Lower lobe of right lung (tissue), 2 donors: ENCODE data around the gene ADPRS. TPM values are rescaled to one million over a fixed set of nuclear protein-coding genes. Genes with fewer than 3 reads are reported as not detected.

Experiments
- ATAC-seq, 2 donors: fragments of 200-7000 bp; cut with Tn5 transposase; one replicate each; pipeline ENCODE4 v1.9.1; 2020 to 2022; ENCODE audit warnings: mild to moderate bottlenecking in 2 of 2, moderate library complexity in 2 of 2
- DNase-seq: peaks from one replicate; pipeline ENCODE4 v3.0.0-alpha.2; 2020
- H3K27ac ChIP-seq: fragments of 200-600 bp; one replicate; pipeline ENCODE4 v1.8.0; 2022
- H3K27me3 ChIP-seq: fragments of 200-600 bp; one replicate; pipeline ENCODE4 v1.8.0; 2022; ENCODE audit warnings: low read depth
- H3K36me3 ChIP-seq: fragments of 200-600 bp; one replicate; pipeline ENCODE4 v1.8.0; 2022; ENCODE audit warnings: mild to moderate bottlenecking
- H3K4me1 ChIP-seq: fragments of 200-600 bp; one replicate; pipeline ENCODE4 v1.8.0; 2022
- H3K4me3 ChIP-seq: fragments of 200-600 bp; one replicate; pipeline ENCODE4 v1.8.0; 2022; ENCODE audit warnings: mild to moderate bottlenecking
- H3K9me3 ChIP-seq: fragments of 200-600 bp; one replicate; pipeline ENCODE4 v1.8.0; 2022
- CTCF ChIP-seq: fragments of 200-600 bp; IDR thresholded peaks from one replicate; pipeline ENCODE4 v1.8.0; 2022; ENCODE audit warnings: antibody characterized with exemption, mild to moderate bottlenecking
- intact Hi-C: fragments of 100-400 bp; cut with DNase I; formaldehyde crosslinking; loops from one replicate; pipeline ENCODE4 v1.11.0; 2022
- total RNA-seq: library from RNA; stranded (reverse); fragmentation: NEBNext Ultra II Directional; extraction: Animal tissue kit (Norgen Biotek cat#: 25700); gene quantifications from one replicate; pipeline ENCODE4 v1.2.1, GENCODE V29; 2021
- donor health status: DM: no; HTN: yes; CAD: no; lungs with severe emphysema.

ADPRS gene
- total RNA-seq, 1 donor from 2014 or later = 32.4 TPM

GRCh38 chr1:36092798-36093185, 4.1 kb downstream of the ADPRS start:
- H3K4me3 ChIP-seq = no peak overlapping the region
- peaks cover 54% of the 10 kb centered on the region for H3K36me3 ChIP-seq
- peaks cover 59% of the 10 kb centered on the region for H3K4me1 ChIP-seq
- TF ChIP-seq CTCF = no peak
- DNase-seq = no peak
- intact Hi-C loops = no loop called here
- H3K27ac ChIP-seq = no peak overlapping the region
- no peak for ATAC-seq
- H3K27me3 ChIP-seq = no peaks in the 10 kb centered on the region
- no peaks in the 10 kb centered on the region for H3K9me3 ChIP-seq

GRCh38 chr1:36093226-36093625, 4.5 kb downstream of the ADPRS start:
- Histone ChIP-seq H3K27me3 (no peaks in the 10 kb centered on the region), H3K27ac (no peak overlapping the region), H3K36me3 (peaks cover 54% of the 10 kb centered on the region), H3K4me1 (peaks cover 57% of the 10 kb centered on the region), H3K4me3 (no peak overlapping the region), H3K9me3 (no peaks in the 10 kb centered on the region)
- ATAC-seq (no peak), DNase-seq (no peak)
- intact Hi-C loops = no loop called here
- no peak for TF ChIP-seq CTCF

- H3K36me3 ChIP-seq = peaks cover 54% of the 10 kb centered on the region
- peaks cover 55% of the 10 kb centered on the region for H3K4me1 ChIP-seq
- H3K27me3 ChIP-seq = no peaks in the 10 kb centered on the region
- H3K9me3 ChIP-seq = no peaks in the 10 kb centered on the region
- H3K4me3 ChIP-seq = no peak overlapping the region
- no peak for TF ChIP-seq CTCF
- no peak overlapping the region for H3K27ac ChIP-seq
- ATAC-seq (no peak), DNase-seq (no peak)
- intact Hi-C loops = no loop called here
Measured at GRCh38 chr1:36093929-36094328, 5.2 kb downstream of the ADPRS start.

GRCh38 chr1:36094621-36095061, 5.9 kb downstream of the ADPRS start:
- Histone ChIP-seq H3K27me3 (no peaks in the 10 kb centered on the region), H3K36me3 (peaks cover 54% of the 10 kb centered on the region), H3K4me3 (no peak overlapping the region), H3K9me3 (no peaks in the 10 kb centered on the region), H3K4me1 (peaks cover 52% of the 10 kb centered on the region), H3K27ac (peak overlapping the region; percentile 16)
- ATAC-seq (no peak), DNase-seq (no peak)
- no peak for TF ChIP-seq CTCF
- intact Hi-C loops = no loop called here

- H3K36me3 ChIP-seq = peaks cover 46% of the 10 kb centered on the region
- ATAC-seq = peak; percentile 70 to 77
- intact Hi-C loops = no loop called here
Measured at GRCh38 chr1:36095760-36096405, 7.2 kb downstream of the ADPRS start.

More at GRCh38 chr1:36095760-36096405, 7.2 kb downstream of the ADPRS start:
- peaks cover 44% of the 10 kb centered on the region for H3K4me1 ChIP-seq
- TF ChIP-seq CTCF = no peak
- peak; percentile 75 for DNase-seq
- H3K27ac ChIP-seq = peak overlapping the region; percentile 73
- no peak overlapping the region for H3K4me3 ChIP-seq
- H3K9me3 ChIP-seq = no peaks in the 10 kb centered on the region
- no peaks in the 10 kb centered on the region for H3K27me3 ChIP-seq
